HG03565 (cell line): ENCODE results near the gene MOCS3.
A peak's percentile ranks its signal among the peaks of the same experiment; 100 is the strongest.

Source experiments
- ATAC-seq: cut with Tn5 transposase; IDR thresholded peaks from one replicate; pipeline ENCODE4 v1.9.1; 2021; ENCODE audit warnings: mild to moderate bottlenecking, moderate library complexity; ENCODE audit not compliant: unreplicated experiment

The MOCS3 gene

GRCh38 chr20:50980851-50981713 is 22.5 kb downstream of the MOCS3 start:
- ATAC-seq = no peak

- ATAC-seq = no peak
These were observed 23.1 kb downstream of the MOCS3 start for GRCh38 chr20:50981714-50982048.

- ATAC-seq = no peak
These were observed 23.7 kb downstream of the MOCS3 start for GRCh38 chr20:50982363-50982762.

GRCh38 chr20:50983321-50983720 is 24.7 kb downstream of the MOCS3 start:
- ATAC-seq = no peak

GRCh38 chr20:50987493-50988210 is 29.0 kb downstream of the MOCS3 start:
- ATAC-seq = no peak

- no peak for ATAC-seq
These were observed 32.5 kb downstream of the MOCS3 start for GRCh38 chr20:50991076-50991475.

GRCh38 chr20:50992336-50992732 is 33.7 kb downstream of the MOCS3 start:
- no peak for ATAC-seq

GRCh38 chr20:50992733-50993457 is 34.3 kb downstream of the MOCS3 start:
- ATAC-seq = peak; percentile 69

GRCh38 chr20:50993876-50994275 is 35.3 kb downstream of the MOCS3 start:
- no peak for ATAC-seq

- no peak for ATAC-seq
These were observed 36.9 kb downstream of the MOCS3 start for GRCh38 chr20:50995506-50995905.

- no peak for ATAC-seq
These were observed 38.6 kb downstream of the MOCS3 start for GRCh38 chr20:50996901-50997865.

GRCh38 chr20:50999355-50999754 is 40.7 kb downstream of the MOCS3 start:
- ATAC-seq = no peak

GRCh38 chr20:51001430-51002265 is 43.0 kb downstream of the MOCS3 start:
- no peak for ATAC-seq

- no peak for ATAC-seq
These were observed 44.0 kb downstream of the MOCS3 start for GRCh38 chr20:51002633-51003032.

GRCh38 chr20:51003753-51004152 is 45.1 kb downstream of the MOCS3 start:
- ATAC-seq = no peak

- no peak for ATAC-seq
These were observed 45.7 kb downstream of the MOCS3 start for GRCh38 chr20:51004305-51004727.

- no peak for ATAC-seq
These were observed 46.2 kb downstream of the MOCS3 start for GRCh38 chr20:51004781-51005180.

GRCh38 chr20:51005214-51005613 is 46.6 kb downstream of the MOCS3 start:
- no peak for ATAC-seq

GRCh38 chr20:51008718-51009117 is 50.1 kb downstream of the MOCS3 start:
- ATAC-seq = no peak
